Heart left ventricle (tissue), 16 donors: Measurements from ENCODE around the gene OBI1. TPM values are rescaled to one million over a fixed set of nuclear protein-coding genes. Genes with fewer than 3 reads are reported as not detected.
A peak's percentile ranks its signal among the peaks of the same experiment; 100 is the strongest.

ENCODE experiments used
- ATAC-seq, 4 donors: fragments of 200-7000 bp; cut with Tn5 transposase; one replicate each; pipeline ENCODE4 v1.9.1; 2020 to 2022; ENCODE audit warnings: moderate library complexity in 4 of 4, mild to moderate bottlenecking in 3 of 4, moderate number of reproducible peaks in 1 of 4
- DNase-seq, 5 donors: peaks; one replicate each; pipeline ENCODE4 v3.0.0-alpha.2; 2020
- H3K27ac ChIP-seq, 12 donors: fragments of 200-600 bp; sonication (generic) in 4 of 12; one replicate each; pipeline versions ENCODE4 v1.5.0 to v1.8.0; 2016 to 2022; ENCODE audit warnings: mild to moderate bottlenecking in 2 of 12
- H3K27me3 ChIP-seq, 9 donors: fragments of 200-600 bp; sonication (generic) in 2 of 9; one replicate each; pipeline versions ENCODE4 v1.5.1 to v1.8.0; 2016 to 2022; ENCODE audit warnings: mild to moderate bottlenecking in 3 of 9
- H3K36me3 ChIP-seq, 9 donors: fragments of 200-600 bp; sonication (generic) in 2 of 9; one replicate each; pipeline versions ENCODE4 v1.5.0 to v1.8.0; 2018 to 2022; ENCODE audit warnings: mild to moderate bottlenecking in 2 of 9
- H3K4me1 ChIP-seq, 12 donors: fragments of 200-600 bp; sonication (generic) in 4 of 12; one replicate each; pipeline versions ENCODE4 v1.5.0 to v1.8.0; 2016 to 2022; ENCODE audit warnings: mild to moderate bottlenecking in 3 of 12
- H3K4me3 ChIP-seq, 12 donors: fragments of 200-600 bp; sonication (generic) in 4 of 12; one replicate each; pipeline versions ENCODE4 v1.5.0 to v1.8.0; 2017 to 2022; ENCODE audit warnings: mild to moderate bottlenecking in 9 of 12, moderate library complexity in 4 of 12
- H3K9me3 ChIP-seq, 12 donors: fragments of 200-600 bp; sonication (generic) in 4 of 12; one replicate each; pipeline versions ENCODE4 v1.5.0 to v1.8.0; 2016 to 2022; ENCODE audit warnings: mild to moderate bottlenecking in 1 of 12
- POLR2A ChIP-seq, 2 donors: fragments of 450-650 bp; IDR thresholded peaks; one replicate each; pipeline ENCODE4 v1.6.1; 2017; ENCODE audit warnings: antibody characterized with exemption in 2 of 2, mild to moderate bottlenecking in 2 of 2, moderate library complexity in 2 of 2
- WGBS, 4 donors: extraction: QIAGEN DNeasy Blood & Tissue Kit in 2 of 4; methylation state at CpG; one replicate each; pipeline versions ENCODE4 v1.1.5 to v1.1.7; 2013 to 2018; 5-methylcytosine and 5-hydroxymethylcytosine counted together
- intact Hi-C, 10 donors: fragments of 100-400 bp; cut with DNase I; formaldehyde crosslinking; loops; one replicate each; pipeline versions ENCODE4 v1.11.1 to v1.14.2; 2022
- polyA plus RNA-seq, 2 donors: library from polyadenylated mRNA; stranded (reverse); fragments of 200-250 nt; gene quantifications; one replicate each; pipeline ENCODE4 v1.2.3, GENCODE V29; 2013
- total RNA-seq, 9 donors: library from RNA; depleted of rRNA in 2 of 9; stranded (reverse); fragments of >200 nt in 2 of 9; fragmentation: NEBNext Ultra II Directional in 3 of 9; extraction: Animal tissue kit (Norgen Biotek cat#: 25700) in 3 of 9; gene quantifications; one replicate each; pipeline versions ENCODE4 v1.1.0 to v1.2.4, GENCODE V29; 2016 to 2023
- TF ChIP-seq, protein P1 (sequence below), 12 donors: fragments of 200-600 bp; sonication (generic) in 4 of 12; IDR thresholded peaks; one replicate each; pipeline versions ENCODE4 v1.5.0 to v1.8.0; 2018 to 2022; ENCODE audit warnings: antibody characterized with exemption in 12 of 12, mild to moderate bottlenecking in 5 of 12
- donor health status: ischemic (EF 13 %, LVEDD 7.1; RV severe dilation, severe dysfunction).
- donor health status: healthy with polysubstance abuse.
- donor health status: DM: no; HTN: yes; CAD: no.
- donor health status: DM: no; HTN: no; CAD: no.
- donor health status: ischemic (EF 25% LVEDD 6.9; RV normal size, moderate dysfunction).
- donor health status: ischemic (EF 25% LVEDD 5.7; RV mildly dilated, moderate dysfunction).
- donor health status: healthy.
- donor health status: DM: yes; HTN: yes; CAD: no.
- donor health status: ischemic (EF 35%, LVEDD 5.7; RV mildly dilated, moderate dysfunction).
- donor health status: nonischemic (EF 11% LVEDD 7.7; RV severe dilation, severe dysfunction).
- donor health status: DM: yes; HTN: yes; CAD: no.
- donor health status: PGD.
- donor health status: ischemic (EF 29% LVEDD 5.4; RV normal size, mild dysfunction).
- donor health status: nonischemic (EF 23%, LVEDD 6.1; RV moderate dilation, normal function).

OBI1 gene
- total and polyA plus RNA-seq, 11 donors, result 2.4 to 12.3 (median 9.7) TPM

DNA sequence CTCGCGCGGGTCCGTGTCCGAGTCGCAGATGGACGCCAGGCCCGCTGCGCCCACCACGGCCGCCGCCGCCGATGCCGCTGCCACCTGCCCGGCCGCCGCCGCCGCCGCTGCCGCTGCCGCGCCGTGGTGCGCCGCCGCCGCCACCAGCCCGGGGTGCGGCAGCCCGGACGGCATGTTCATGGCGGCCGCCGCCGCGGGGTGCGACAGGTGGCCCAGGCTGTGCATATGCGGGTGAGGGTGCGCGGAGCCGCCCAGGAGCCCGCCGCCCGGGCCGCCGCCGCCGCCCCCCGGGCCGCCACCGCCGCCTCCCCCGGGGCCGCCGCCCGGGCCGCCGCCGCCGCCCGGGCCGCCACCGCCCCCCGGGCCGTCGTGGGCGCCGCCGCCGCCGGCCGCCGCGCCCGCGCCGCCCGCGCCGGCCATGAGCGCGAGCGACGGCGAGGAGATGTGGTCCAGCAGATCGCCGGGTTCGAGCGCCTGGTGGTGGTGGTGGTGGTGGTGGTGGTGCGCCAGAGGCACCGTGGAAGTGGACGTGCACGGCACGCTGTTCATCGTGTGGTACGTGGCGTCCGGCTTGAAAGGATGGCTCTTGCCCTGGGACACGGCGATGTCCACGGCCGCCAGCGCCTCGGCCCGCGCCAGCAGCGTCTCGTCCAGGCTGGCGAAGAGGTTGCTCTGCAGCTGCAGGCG, 56.9 kb downstream of the OBI1 start:
- Histone ChIP-seq H3K9me3 (no peaks in the 10 kb centered on the region), H3K27ac (no peak overlapping the region), H3K4me3 (peak overlapping the region in 7 of 12 donors; percentile 10 to 51 (median 23)), H3K36me3 (no peaks in the 10 kb centered on the region), H3K4me1 (peaks cover 0 to 37% (median 12%) of the 10 kb centered on the region in 12 donors), H3K27me3 (peaks cover 81 to 96% (median 94%) of the 10 kb centered on the region in 9 donors)
- ATAC-seq, result no peak
- WGBS, 4 donors, result 1 to 7% (median 4%) methylated on average over 25 to 112 of the region's 112 CpGs
- TF ChIP-seq, protein P1, sequence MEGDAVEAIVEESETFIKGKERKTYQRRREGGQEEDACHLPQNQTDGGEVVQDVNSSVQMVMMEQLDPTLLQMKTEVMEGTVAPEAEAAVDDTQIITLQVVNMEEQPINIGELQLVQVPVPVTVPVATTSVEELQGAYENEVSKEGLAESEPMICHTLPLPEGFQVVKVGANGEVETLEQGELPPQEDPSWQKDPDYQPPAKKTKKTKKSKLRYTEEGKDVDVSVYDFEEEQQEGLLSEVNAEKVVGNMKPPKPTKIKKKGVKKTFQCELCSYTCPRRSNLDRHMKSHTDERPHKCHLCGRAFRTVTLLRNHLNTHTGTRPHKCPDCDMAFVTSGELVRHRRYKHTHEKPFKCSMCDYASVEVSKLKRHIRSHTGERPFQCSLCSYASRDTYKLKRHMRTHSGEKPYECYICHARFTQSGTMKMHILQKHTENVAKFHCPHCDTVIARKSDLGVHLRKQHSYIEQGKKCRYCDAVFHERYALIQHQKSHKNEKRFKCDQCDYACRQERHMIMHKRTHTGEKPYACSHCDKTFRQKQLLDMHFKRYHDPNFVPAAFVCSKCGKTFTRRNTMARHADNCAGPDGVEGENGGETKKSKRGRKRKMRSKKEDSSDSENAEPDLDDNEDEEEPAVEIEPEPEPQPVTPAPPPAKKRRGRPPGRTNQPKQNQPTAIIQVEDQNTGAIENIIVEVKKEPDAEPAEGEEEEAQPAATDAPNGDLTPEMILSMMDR (IDR thresholded peaks at IDR 0.05), result no peak
- no peak for TF ChIP-seq POLR2A (IDR thresholded peaks at IDR 0.05)
- DNase-seq, result no peak
- intact Hi-C loops, result loop anchor here in 2 of 10 donors (10.0 kb wide), 1 partner anchor 53 kb away; the partner anchor contains the start of gene OBI1 (in 2 of the 2)

DNA sequence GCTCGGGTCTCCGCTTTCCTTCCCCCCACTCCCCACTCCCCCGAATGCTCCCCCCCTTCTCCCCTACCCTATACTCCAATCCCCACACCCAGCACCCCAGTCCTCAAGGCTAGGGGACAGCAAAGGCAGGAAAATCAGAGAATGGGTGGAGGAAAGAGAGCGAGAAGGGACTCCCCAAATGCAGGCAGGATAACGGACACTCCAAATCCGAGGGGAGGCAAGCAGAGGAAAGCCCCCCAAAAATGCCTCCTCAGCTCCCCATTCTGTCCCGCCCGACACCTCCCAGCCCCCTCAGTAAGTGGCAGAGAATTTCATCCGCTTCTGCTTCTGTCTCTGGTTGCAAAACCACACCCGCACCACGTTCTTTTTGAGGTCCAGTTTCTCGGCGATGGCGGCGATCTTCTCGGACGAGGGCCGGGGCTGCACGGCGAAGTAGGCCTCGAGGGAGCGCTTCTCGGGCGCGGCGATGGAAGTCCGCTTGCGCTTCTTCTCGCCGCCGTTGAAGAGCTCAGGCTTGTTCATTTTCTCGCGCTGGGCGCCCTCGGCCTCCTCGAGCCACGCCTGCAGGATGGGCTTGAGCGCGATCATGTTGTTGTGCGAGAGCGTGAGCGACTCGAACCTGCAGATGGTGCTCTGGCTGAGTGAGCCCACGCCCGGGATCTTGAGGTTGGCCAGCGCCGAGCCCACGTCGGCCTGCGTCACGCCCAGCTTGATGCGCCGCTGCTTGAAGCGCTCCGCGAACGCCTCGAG, 57.7 kb downstream of the OBI1 start:
- 2 to 11% (median 5%) methylated on average over 33 to 58 of the region's 58 CpGs for WGBS, 4 donors
- peaks cover 82 to 96% (median 94%) of the 10 kb centered on the region in 9 donors for H3K27me3 ChIP-seq
- ATAC-seq, result no peak
- peaks cover 3 to 37% (median 14%) of the 10 kb centered on the region in 12 donors for H3K4me1 ChIP-seq
- H3K9me3 ChIP-seq, result no peaks in the 10 kb centered on the region
- no peaks in the 10 kb centered on the region for H3K36me3 ChIP-seq
- TF ChIP-seq POLR2A (IDR thresholded peaks at IDR 0.05), result no peak
- TF ChIP-seq, protein P1 (IDR thresholded peaks at IDR 0.05), result no peak
- H3K4me3 ChIP-seq, result peak overlapping the region in 8 of 12 donors; percentile 10 to 44 (median 19)
- no peak overlapping the region for H3K27ac ChIP-seq
- DNase-seq, result no peak
- intact Hi-C loops, result loop anchor here in 2 of 10 donors (10.0 kb wide), 1 partner anchor 54 kb away; the partner anchor contains the start of gene OBI1 (in 2 of the 2)

DNA sequence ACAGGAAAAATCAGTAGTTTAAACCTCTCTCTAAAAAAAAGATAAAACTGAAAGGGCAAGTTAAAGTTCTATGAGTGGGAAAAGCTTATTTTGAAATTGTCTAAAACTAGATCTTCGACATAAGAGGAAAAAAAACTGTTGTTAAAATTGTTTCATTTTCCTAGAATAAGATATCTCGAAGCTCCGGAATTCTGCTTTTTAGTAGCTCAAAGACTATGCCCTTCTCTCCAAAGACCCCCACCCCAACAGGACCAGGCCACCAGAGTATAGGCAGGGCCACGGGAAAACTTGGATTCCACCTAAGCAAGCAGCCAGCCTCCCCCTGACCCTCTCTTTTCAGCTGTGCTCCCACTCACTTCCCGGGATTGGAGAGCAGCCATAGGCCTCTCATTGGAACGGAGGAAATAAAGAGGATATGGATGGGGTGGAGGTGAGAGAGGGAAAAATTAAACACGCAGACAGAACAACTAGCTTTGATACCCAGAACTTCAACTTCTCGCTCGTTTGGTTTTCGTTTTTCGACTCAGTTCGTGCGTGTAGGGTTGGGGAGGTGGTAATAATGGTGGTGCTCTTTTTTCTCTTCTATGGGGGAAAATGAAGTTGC, 58.6 kb downstream of the OBI1 start:
- Histone ChIP-seq H3K4me1 (peaks cover 7 to 46% (median 20%) of the 10 kb centered on the region in 12 donors), H3K36me3 (no peaks in the 10 kb centered on the region), H3K9me3 (no peaks in the 10 kb centered on the region), H3K27ac (no peak overlapping the region), H3K4me3 (no peak overlapping the region), H3K27me3 (peaks cover 83 to 96% (median 94%) of the 10 kb centered on the region in 9 donors)
- TF ChIP-seq POLR2A (IDR thresholded peaks at IDR 0.05), result no peak
- TF ChIP-seq, protein P1 (IDR thresholded peaks at IDR 0.05), result no peak
- DNase-seq (no peak), ATAC-seq (no peak)
- intact Hi-C loops, result loop anchor here in 2 of 10 donors (10.0 kb wide), 1 partner anchor 54 kb away; the partner anchor contains the start of gene OBI1 (in 2 of the 2)
- 13 to 29% (median 21%) methylated on average over 13 of the region's 13 CpGs for WGBS, 4 donors
